Epithelial cell of esophagus (primary cell): Measurements from ENCODE around the gene HCN1.

Experiments
- DNase-seq: peaks from one replicate; pipeline ENCODE4 v3.0.0; 2010; ENCODE audit warnings: low read depth
- H3K4me3 ChIP-seq: 2 replicates; pipeline ENCODE4 v1.5.1; 2011; ENCODE audit warnings: mild to moderate bottlenecking, low read length, control low read depth
- TF ChIP-seq, protein P1 (sequence below): IDR thresholded peaks from 2 replicates; pipeline ENCODE4 v1.5.1; 2011; ENCODE audit warnings: low read depth, mild to moderate bottlenecking, low read length, control low read depth, inconsistent platforms; ENCODE audit not compliant: insufficient read depth; ENCODE audit errors: missing control alignments

Gene HCN1

DNA sequence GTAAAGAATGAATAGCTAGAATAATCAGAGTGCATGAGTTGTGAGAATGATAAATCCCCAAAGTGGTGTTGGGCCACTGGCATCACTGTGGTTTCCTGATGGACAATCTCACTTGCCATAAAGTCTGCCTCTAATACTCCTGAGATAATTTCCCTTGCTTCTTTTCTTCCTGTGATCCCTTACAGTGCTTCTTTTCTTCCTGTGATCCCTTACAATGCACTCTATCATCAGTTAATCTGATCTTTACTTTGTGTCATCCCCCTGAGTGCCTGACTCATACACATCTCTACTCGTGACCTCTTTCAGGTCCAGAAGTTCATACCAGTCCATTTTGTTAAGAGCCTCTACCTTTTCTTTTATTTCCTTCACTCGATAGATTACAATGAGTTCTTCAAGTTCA lies 418.3 kb downstream of the HCN1 start:
- TF ChIP-seq, protein P1, sequence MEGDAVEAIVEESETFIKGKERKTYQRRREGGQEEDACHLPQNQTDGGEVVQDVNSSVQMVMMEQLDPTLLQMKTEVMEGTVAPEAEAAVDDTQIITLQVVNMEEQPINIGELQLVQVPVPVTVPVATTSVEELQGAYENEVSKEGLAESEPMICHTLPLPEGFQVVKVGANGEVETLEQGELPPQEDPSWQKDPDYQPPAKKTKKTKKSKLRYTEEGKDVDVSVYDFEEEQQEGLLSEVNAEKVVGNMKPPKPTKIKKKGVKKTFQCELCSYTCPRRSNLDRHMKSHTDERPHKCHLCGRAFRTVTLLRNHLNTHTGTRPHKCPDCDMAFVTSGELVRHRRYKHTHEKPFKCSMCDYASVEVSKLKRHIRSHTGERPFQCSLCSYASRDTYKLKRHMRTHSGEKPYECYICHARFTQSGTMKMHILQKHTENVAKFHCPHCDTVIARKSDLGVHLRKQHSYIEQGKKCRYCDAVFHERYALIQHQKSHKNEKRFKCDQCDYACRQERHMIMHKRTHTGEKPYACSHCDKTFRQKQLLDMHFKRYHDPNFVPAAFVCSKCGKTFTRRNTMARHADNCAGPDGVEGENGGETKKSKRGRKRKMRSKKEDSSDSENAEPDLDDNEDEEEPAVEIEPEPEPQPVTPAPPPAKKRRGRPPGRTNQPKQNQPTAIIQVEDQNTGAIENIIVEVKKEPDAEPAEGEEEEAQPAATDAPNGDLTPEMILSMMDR: no peak
- H3K4me3 ChIP-seq: no peak overlapping the region
- no peak for DNase-seq

DNA sequence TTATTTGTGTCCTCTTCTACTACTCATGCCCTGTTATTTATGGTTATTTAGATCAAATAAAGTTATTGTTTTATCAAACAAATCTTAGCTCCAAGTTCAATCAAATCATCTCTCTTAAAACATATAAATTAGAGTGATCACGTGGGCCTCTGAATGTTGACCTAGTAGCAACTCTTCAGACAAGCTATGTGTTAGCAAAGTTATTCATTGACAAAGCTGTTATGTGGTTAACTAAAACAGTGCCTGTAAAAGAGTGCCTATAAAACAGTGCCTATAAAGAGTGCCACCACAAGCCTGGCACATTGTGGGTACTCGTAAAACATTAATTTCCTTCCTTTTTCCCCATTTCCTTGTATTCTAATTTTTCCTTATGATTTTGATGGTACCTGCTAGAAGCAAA lies 421.9 kb downstream of the HCN1 start:
- no peak for DNase-seq
- no peak overlapping the region for H3K4me3 ChIP-seq
- TF ChIP-seq, protein P1: no peak

DNA sequence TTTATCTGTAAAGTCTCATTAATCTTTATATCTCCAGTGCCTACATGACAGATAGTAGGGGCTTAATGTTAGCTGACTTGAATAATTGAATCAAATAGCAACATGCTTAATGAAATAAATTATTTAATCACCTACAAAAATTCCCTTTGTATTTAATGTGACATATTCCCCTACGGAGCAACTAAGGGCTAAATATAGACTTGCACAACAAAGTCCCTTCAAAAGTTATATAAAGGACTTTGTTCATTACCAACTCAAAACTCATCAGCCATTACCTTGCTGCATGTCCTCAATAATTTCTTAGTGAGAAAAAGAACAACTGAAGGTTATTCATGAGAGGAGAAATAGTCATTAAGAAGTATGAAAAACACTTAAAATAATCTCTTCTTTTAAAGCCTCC lies 424.6 kb downstream of the HCN1 start:
- no peak overlapping the region for H3K4me3 ChIP-seq
- TF ChIP-seq, protein P1: no peak
- DNase-seq: no peak

DNA sequence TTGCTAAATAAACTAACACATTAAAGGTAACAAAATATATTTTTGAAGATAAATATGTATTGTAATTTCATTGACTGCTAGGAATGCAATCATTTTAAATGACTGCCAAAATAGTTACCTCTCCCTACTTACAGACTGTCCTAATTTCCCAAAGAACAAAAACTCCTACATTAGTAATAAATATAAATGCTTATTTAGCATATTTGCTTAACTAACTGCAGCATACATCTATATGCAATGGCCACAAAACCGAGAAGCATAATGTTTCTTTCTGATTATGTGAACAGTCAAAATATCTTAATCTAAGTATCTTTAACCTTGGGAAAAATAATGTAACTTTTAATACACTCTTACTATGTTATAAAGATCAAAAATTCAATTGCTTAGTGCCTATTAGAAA lies 431.7 kb downstream of the HCN1 start:
- TF ChIP-seq, protein P1: no peak
- H3K4me3 ChIP-seq: no peak overlapping the region
- no peak for DNase-seq

DNA sequence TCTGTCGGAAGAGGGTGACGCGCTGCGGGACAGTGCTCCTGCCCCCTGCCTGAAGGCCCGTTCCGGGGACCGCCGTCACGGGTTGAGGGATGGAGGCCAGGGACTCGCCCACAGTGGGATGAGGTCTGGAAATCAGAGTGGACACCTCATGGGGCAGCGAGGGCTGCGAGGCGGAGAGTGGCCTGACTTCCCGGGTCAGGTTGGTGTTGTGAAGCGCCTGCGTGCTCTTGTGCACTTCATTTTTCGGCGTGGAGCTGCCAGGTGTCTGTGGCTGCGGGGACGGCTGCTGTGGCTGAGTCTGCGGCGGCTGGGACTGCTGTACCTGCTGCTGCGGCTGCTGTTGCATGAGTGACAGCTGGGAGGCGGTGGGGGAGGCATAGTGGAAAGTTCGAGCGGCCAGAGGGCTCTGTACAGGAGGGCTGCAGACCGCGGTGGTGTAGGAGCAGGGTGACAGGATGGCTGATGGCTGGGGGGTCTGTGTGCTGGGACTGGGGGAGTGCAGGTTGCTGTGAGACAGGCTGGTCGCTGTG lies 434.1 kb downstream of the HCN1 start:
- TF ChIP-seq, protein P1: no peak
- H3K4me3 ChIP-seq: no peak overlapping the region
- no peak for DNase-seq

DNA sequence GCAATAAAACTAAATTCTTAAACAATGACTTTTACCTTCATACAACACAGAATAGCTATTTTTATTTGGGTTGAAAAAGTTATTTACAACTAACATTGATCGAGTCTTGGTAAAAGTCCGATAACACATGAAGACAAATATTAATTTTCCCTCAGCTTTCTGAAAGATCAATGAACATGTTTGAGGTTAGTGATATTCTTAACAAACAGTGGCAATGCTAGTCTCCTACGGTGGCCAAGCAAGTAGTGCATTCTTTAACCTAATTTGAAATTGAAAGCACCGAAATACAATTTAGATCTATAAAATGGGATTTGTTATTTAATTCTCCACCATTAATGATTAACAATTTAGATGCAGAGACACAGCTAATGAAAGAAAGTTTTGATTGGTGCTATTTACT lies 435.1 kb downstream of the HCN1 start:
- TF ChIP-seq, protein P1: no peak
- DNase-seq: no peak

DNA sequence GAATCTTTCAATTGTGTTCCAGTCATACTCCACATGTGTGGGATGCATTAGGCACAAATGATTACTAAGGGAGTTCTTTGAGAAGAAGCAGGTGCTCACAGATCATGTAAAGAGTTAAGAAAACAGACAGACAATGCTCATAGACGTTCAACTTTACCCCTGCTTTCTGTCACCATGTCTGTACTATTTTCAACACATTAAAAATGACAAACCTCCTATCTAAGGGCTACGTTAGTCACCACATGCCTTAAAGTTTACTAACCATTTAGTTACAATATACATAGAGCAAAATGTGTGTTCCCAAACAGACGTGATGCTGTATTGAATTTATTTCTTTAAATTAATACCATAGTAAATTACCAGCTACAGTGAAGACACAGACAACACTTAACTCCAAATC lies 435.9 kb downstream of the HCN1 start:
- no peak for DNase-seq
- TF ChIP-seq, protein P1: no peak
- H3K4me3 ChIP-seq: no peak overlapping the region

More for the DNA sequence above, 435.1 kb downstream of the HCN1 start:
- H3K4me3 ChIP-seq: no peak overlapping the region
